Measurements from ENCODE around the gene SNRNP200. TPM values are rescaled to one million over a fixed set of nuclear protein-coding genes. Genes with fewer than 3 reads are reported as not detected.

Gene SNRNP200
- total and polyA plus RNA-seq, 4 donors, result 28.1 to 75.2 (median 47.5) TPM

DNA sequence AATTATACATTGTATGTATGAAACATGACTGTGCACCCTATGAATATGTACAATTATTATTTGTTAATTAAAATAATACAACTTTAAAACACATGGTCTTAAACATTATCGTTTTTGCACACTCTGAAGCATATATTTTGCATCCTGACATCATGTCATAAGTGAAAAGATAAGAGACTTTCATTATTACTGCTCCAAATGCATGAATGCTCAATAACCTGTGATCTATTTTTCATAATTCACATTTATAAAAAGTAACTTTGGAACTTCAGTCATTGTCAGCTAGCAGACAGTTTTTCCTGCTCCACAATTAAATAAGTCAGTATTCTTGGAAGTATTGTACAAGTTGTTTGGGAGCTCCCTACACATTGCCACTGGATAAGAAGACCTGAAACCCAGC is 18.5 kb upstream of the SNRNP200 start:
- WGBS, result 89% methylated on average over 1 of the region's 1 CpG
- Histone ChIP-seq H3K9me3 (ENCODE audit: control insufficient read depth in 4 of 4, low read length in 3 of 4) (no peaks in the 10 kb centered on the region), H3K27ac (ENCODE audit: low read depth in 1 of 2, low read length in 2 of 2) (no peak overlapping the region), H3K4me1 (ENCODE audit: control insufficient read depth in 4 of 4, insufficient read depth in 4 of 4, low read length in 3 of 4) (peaks cover 0 to 17% (median 12%) of the 10 kb centered on the region in 4 donors), H3K4me3 (ENCODE audit: low read depth in 1 of 3, low read length in 3 of 3) (no peak overlapping the region), H3K9ac (ENCODE audit: low read depth in 1 of 2, low read length in 2 of 2) (no peak overlapping the region), H3K36me3 (ENCODE audit: control insufficient read depth in 4 of 4, insufficient read depth in 3 of 4, low read depth in 1 of 4, low read length in 3 of 4) (no peaks in the 10 kb centered on the region), H3K27me3 (ENCODE audit: control insufficient read depth in 4 of 4, insufficient read depth in 4 of 4, low read length in 3 of 4) (peaks cover 0 to 2% (median 0%) of the 10 kb centered on the region in 4 donors)
- DNase-seq (ENCODE audit: low spot score), result no peak
- no peak for TF ChIP-seq GABPA (IDR thresholded peaks at IDR 0.05 in 1 of 2, conservative IDR thresholded peaks at IDR 0.05 in 1 of 2)
- TF ChIP-seq, protein P1, sequence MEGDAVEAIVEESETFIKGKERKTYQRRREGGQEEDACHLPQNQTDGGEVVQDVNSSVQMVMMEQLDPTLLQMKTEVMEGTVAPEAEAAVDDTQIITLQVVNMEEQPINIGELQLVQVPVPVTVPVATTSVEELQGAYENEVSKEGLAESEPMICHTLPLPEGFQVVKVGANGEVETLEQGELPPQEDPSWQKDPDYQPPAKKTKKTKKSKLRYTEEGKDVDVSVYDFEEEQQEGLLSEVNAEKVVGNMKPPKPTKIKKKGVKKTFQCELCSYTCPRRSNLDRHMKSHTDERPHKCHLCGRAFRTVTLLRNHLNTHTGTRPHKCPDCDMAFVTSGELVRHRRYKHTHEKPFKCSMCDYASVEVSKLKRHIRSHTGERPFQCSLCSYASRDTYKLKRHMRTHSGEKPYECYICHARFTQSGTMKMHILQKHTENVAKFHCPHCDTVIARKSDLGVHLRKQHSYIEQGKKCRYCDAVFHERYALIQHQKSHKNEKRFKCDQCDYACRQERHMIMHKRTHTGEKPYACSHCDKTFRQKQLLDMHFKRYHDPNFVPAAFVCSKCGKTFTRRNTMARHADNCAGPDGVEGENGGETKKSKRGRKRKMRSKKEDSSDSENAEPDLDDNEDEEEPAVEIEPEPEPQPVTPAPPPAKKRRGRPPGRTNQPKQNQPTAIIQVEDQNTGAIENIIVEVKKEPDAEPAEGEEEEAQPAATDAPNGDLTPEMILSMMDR (IDR thresholded peaks at IDR 0.05; ENCODE audit: low read depth, low read length, missing input control), result no peak
- TF ChIP-seq, protein P2, sequence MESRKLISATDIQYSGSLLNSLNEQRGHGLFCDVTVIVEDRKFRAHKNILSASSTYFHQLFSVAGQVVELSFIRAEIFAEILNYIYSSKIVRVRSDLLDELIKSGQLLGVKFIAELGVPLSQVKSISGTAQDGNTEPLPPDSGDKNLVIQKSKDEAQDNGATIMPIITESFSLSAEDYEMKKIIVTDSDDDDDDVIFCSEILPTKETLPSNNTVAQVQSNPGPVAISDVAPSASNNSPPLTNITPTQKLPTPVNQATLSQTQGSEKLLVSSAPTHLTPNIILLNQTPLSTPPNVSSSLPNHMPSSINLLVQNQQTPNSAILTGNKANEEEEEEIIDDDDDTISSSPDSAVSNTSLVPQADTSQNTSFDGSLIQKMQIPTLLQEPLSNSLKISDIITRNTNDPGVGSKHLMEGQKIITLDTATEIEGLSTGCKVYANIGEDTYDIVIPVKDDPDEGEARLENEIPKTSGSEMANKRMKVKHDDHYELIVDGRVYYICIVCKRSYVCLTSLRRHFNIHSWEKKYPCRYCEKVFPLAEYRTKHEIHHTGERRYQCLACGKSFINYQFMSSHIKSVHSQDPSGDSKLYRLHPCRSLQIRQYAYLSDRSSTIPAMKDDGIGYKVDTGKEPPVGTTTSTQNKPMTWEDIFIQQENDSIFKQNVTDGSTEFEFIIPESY (IDR thresholded peaks at IDR 0.05), result no peak
- no peak for TF ChIP-seq FOXA2 (IDR thresholded peaks at IDR 0.05)
- TF ChIP-seq, protein P3, sequence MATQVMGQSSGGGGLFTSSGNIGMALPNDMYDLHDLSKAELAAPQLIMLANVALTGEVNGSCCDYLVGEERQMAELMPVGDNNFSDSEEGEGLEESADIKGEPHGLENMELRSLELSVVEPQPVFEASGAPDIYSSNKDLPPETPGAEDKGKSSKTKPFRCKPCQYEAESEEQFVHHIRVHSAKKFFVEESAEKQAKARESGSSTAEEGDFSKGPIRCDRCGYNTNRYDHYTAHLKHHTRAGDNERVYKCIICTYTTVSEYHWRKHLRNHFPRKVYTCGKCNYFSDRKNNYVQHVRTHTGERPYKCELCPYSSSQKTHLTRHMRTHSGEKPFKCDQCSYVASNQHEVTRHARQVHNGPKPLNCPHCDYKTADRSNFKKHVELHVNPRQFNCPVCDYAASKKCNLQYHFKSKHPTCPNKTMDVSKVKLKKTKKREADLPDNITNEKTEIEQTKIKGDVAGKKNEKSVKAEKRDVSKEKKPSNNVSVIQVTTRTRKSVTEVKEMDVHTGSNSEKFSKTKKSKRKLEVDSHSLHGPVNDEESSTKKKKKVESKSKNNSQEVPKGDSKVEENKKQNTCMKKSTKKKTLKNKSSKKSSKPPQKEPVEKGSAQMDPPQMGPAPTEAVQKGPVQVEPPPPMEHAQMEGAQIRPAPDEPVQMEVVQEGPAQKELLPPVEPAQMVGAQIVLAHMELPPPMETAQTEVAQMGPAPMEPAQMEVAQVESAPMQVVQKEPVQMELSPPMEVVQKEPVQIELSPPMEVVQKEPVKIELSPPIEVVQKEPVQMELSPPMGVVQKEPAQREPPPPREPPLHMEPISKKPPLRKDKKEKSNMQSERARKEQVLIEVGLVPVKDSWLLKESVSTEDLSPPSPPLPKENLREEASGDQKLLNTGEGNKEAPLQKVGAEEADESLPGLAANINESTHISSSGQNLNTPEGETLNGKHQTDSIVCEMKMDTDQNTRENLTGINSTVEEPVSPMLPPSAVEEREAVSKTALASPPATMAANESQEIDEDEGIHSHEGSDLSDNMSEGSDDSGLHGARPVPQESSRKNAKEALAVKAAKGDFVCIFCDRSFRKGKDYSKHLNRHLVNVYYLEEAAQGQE (IDR thresholded peaks at IDR 0.05), result no peak
- no peak for TF ChIP-seq RXRA (IDR thresholded peaks at IDR 0.05)
- no peak for TF ChIP-seq HNF4A (conservative IDR thresholded peaks at IDR 0.05)
- no peak for TF ChIP-seq YY1 (IDR thresholded peaks at IDR 0.05)
- no peak for TF ChIP-seq EGR1 (IDR thresholded peaks at IDR 0.05; ENCODE audit: low read depth in 2 of 2)
- TF ChIP-seq, protein P4, sequence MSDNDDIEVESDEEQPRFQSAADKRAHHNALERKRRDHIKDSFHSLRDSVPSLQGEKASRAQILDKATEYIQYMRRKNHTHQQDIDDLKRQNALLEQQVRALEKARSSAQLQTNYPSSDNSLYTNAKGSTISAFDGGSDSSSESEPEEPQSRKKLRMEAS (IDR thresholded peaks at IDR 0.05), result no peak
- no peak for TF ChIP-seq NR2F2 (IDR thresholded peaks at IDR 0.05)
- no peak for TF ChIP-seq JUND (IDR thresholded peaks at IDR 0.05)
- TF ChIP-seq, protein P5, sequence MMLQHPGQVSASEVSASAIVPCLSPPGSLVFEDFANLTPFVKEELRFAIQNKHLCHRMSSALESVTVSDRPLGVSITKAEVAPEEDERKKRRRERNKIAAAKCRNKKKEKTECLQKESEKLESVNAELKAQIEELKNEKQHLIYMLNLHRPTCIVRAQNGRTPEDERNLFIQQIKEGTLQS (IDR thresholded peaks at IDR 0.05), result no peak
- TF ChIP-seq FOXA1 (IDR thresholded peaks at IDR 0.05), result no peak
- TF ChIP-seq SP1 (IDR thresholded peaks at IDR 0.05), result no peak
- no peak for TF ChIP-seq RAD21 (IDR thresholded peaks at IDR 0.05)
- no peak for TF ChIP-seq TAF1 (conservative IDR thresholded peaks at IDR 0.05)
- TF ChIP-seq HNF4G (IDR thresholded peaks at IDR 0.05), result no peak
